Adrenal gland (tissue), 5 donors: ENCODE results near the gene ATF6.

Experiments used
- POLR2A ChIP-seq, 2 donors: fragments of 450-650 bp; IDR thresholded peaks; one replicate each; pipeline ENCODE4 v1.6.1; 2017; ENCODE audit warnings: antibody characterized with exemption in 2 of 2, mild to moderate bottlenecking in 2 of 2, moderate library complexity in 1 of 2
- TF ChIP-seq, protein P1 (sequence below), 6 experiments: fragments of 450-650 bp in 4 of 6; fragments of 200-600 bp in 2 of 6; sonication (generic) in 1 of 6; IDR thresholded peaks; 1 replicate in 5 of 6; 2 replicates in 1 of 6; pipeline versions ENCODE4 v1.5.1 to v1.8.0; 2016 to 2021; ENCODE audit warnings: antibody characterized with exemption in 6 of 6, mild to moderate bottlenecking in 2 of 6, moderate library complexity in 1 of 6
- donor health status: DM: no; HTN: no; CAD: no.

DNA sequence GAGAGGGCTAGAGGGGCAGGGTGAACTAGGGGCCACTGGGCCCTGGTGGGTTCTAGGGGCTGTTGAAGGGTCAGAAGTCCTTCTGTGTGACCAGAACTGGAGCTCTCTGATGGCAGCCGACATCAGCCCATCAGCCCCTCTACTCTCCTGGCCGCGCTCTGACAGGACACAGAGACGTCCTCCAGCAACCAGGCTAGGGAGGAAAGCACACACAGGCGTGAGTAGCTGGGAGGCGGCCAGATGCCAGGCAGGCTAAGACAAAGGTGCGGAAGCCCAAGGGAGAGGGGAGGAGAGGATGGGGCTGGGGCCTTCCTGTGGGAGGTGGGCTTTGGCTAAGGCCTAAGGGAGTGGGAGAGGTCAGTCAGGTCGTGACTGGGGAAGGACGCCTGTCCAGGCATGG lies 206.7 kb downstream of the ATF6 start:
- TF ChIP-seq, protein P1, sequence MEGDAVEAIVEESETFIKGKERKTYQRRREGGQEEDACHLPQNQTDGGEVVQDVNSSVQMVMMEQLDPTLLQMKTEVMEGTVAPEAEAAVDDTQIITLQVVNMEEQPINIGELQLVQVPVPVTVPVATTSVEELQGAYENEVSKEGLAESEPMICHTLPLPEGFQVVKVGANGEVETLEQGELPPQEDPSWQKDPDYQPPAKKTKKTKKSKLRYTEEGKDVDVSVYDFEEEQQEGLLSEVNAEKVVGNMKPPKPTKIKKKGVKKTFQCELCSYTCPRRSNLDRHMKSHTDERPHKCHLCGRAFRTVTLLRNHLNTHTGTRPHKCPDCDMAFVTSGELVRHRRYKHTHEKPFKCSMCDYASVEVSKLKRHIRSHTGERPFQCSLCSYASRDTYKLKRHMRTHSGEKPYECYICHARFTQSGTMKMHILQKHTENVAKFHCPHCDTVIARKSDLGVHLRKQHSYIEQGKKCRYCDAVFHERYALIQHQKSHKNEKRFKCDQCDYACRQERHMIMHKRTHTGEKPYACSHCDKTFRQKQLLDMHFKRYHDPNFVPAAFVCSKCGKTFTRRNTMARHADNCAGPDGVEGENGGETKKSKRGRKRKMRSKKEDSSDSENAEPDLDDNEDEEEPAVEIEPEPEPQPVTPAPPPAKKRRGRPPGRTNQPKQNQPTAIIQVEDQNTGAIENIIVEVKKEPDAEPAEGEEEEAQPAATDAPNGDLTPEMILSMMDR (IDR thresholded peaks at IDR 0.05), result no peak
- no peak for TF ChIP-seq POLR2A (IDR thresholded peaks at IDR 0.05)
